GM19397 (cell line): ENCODE measurements around the gene CABLES2.

Experiments used
- ATAC-seq: cut with Tn5 transposase; IDR thresholded peaks from one replicate; pipeline ENCODE4 v1.9.1; 2021; ENCODE audit warnings: mild to moderate bottlenecking, moderate library complexity; ENCODE audit not compliant: unreplicated experiment

The CABLES2 gene

DNA sequence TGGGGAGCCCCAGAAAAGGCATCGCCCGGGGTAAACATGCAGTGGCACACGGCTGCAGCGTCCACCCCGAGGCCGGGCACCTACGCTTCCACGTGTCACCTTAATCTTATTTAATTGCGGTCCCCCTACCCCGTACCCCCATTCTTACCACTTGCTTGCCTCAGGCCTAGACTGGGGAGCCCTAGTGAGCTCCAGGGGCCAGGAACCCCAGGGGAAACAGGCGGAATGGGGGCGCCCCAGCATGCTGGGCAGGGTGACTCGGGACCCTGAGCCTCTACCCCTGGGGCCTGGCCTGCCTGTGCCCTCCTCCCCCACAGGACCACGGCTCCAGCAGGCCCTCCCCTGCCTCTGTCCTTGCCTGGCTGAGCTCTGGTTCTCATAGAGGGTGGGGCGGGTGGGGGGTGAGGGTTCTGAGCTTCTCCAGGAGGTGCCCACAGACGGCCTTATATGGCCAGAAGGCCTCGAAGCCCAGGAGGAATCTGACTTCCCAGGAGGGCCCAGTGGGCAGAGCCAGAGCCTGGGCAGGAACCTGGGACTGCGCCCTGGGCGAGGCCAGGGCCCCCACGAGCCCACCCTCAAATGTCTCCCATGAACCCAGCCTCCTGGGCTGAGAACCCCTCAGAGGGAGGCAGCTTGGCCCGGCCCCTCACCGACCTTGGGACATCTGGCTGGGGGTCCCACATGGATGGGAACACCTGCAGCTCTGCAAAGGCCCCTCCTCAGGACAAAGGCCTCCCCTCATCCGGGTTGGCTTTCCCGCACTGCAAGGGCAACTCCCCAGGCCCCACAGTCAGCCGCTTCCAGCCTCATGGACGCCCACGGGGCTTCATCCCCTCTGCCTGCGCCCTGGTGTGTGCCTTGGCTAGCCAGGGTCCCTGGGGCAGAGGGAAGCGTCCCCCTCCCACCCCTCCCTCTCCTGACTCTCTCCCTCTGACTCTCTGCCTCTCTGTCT is 34.8 kb downstream of the CABLES2 start:
- no peak for ATAC-seq

DNA sequence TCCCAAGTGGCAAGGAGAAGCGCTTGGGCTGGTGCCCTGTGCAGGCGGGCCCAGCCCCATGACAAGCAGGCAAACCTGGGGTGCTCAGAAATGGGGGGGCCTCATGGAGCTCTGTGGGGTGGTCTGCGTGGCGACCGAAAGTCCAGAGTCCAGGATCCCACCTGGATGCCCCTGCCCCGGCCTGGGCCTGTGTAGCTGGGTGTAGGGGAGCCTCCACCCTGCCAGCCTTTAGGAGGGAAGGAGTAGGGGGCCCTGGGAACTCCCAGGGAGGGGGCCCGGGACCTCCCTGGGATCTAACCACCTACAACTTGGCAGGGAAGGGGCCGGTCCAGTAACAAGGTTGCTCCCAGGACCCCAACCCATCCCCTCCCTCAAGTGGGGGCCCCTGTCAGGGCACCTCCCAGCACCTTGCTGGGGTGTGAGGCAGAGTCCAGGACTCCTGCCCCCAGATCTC is 35.5 kb downstream of the CABLES2 start:
- no peak for ATAC-seq

- ATAC-seq = no peak
Measured at GRCh38 chr20:62370807-62371587, 36.1 kb downstream of the CABLES2 start.

- ATAC-seq = no peak
Measured at GRCh38 chr20:62370115-62370806, 36.8 kb downstream of the CABLES2 start.

DNA sequence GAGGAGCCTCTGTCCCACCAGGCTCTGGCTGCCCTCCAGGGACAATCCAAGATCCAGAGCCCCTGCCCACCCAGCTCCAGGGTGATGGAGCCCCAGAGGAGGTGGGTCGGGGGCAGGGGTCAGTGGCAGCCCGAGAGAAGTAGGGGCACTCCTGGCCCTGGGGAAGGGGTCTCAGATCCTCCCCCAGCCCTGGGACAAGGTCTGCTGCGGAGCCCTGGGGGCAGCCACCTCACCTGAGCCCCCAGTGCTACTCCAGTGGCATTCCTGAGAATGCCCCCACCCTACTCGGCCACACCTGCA is 37.3 kb downstream of the CABLES2 start:
- ATAC-seq = no peak

GRCh38 chr20:62368976-62369814 is 37.9 kb downstream of the CABLES2 start:
- ATAC-seq = no peak

DNA sequence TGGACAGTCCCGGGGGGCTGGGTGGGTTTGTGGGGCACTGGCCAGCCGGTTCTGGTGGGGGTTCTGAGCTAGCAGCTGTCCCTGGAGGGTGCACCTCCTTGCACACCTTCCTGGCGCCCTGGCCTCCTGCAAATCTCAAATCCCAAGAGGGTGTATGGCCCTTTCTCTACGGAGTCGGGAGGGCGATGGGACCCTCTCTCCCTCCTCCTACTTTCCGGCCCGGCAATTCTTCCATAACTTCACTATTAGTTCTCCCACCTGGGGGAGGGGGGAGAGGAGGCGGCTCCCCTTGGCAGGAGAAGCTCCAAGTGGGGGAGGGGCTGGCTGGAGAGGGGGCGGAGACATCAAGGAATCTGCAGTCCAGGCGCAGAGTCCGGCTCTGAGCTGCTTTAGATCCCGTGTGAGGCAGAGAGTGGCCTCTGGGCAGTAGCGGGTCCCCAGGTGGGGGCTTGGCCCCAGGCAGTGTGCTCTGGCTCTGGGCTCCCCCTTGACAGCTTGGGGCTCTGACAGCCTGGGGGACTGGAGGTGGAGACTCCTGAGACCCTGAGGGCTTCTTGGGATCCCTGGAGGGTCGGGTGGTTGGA is 38.6 kb downstream of the CABLES2 start:
- no peak for ATAC-seq

- ATAC-seq = no peak
Measured at GRCh38 chr20:62367633-62368391, 39.3 kb downstream of the CABLES2 start.

- no peak for ATAC-seq
Measured at GRCh38 chr20:62367136-62367632, 39.9 kb downstream of the CABLES2 start, which contains the start of gene LAMA5. Gene LAMA5, minus strand, starts transcription at chr20:62367312. Its CDS starts 67 bp downstream, at chr20:62367245.

DNA sequence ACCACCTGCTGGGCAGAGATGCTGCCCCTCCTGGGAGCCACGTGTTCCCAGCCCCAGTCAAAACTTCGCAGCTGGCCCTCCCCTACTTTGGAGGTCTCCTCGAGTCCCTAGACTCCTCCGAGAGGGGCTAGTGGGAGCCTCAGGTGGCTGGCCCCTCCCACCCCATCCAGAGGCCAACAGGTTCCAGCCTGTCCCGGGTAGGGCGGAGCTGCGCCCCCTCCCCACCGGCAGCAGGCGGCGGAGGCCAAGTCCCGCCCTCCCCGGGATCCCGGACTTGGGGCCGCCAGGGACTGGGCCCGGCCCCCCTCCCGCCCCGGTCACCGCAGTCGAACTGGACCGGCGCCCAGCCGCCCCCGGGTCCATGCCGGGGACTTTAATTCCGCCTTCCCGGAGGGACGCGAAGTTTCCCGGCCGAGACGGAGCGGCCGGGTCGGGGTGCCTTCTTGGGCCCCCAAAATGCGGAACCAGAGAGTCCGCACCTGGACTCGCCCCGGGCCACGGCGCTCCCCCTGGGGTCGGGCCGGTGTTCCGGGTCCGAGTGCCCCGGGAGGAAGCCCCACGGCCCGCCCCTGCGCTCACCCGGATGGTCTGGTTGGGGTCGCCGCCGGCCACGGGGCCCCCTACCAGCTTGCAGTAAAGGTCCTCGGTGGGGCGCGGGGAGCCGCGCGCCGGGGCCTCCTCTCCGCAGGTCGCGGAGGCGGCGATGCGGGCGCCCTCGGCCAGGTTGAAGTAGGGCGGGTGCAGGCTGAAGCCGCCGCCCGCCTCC is 40.5 kb downstream of the CABLES2 start:
- ATAC-seq = no peak

DNA sequence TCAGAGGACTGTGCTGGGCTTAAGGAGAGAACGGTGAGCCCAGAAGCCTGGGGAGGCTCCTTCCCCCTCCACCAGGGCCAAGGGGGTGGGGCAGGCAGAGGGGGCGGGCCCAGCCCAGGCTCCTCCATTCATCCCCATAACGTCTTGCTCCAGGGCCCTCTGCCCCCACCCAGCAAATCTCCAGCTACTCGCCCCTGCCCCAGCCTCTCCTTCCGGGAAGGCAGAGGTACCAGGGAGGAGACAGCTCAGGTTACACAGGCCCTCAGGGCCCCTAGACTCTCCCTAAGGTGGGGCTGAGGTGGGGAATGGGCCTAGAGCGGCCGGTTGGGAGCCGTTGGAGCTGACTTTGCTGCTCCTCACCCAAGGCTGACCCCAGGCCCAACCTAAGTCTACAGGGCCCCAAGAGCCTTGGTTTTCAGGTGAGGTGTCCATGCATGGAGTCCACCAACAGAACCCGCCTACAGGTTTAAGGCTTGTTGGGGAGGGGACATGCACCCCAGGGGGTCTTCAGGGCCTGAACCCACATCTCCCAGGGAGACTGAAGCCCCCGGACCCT is 41.2 kb downstream of the CABLES2 start:
- ATAC-seq = no peak

GRCh38 chr20:62364911-62365736 is 42.0 kb downstream of the CABLES2 start:
- no peak for ATAC-seq

- ATAC-seq = no peak
Measured at GRCh38 chr20:62363920-62364851, 42.9 kb downstream of the CABLES2 start.

GRCh38 chr20:62362991-62363919 is 43.8 kb downstream of the CABLES2 start:
- ATAC-seq = no peak

DNA sequence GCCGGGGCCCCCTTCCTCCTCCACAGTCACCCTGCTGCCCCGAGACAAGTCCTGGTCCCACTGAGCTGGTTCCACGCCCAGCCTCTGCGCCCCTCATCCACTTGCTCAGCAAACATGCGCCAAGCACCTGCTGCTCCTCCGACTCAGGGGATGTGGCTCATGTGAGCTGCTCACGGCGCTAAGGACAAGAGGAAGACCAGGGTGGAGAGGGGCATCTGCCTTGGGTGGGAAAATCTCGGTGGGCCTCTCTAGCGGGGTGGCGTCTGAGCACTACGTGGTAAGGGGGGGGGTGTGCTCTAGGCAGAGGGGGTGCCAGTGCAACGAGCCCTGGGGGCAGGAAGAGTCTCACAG is 44.5 kb downstream of the CABLES2 start:
- no peak for ATAC-seq
